GM12878 (cell line): ENCODE results near the gene ZNF71. TPM values are rescaled to one million over a fixed set of nuclear protein-coding genes. Genes with fewer than 3 reads are reported as not detected.

ENCODE experiments used
- BACH1 ChIP-seq: fragments of 450-650 bp; IDR thresholded peaks from 2 replicates; pipeline ENCODE4 v1.6.1; 2017; ENCODE audit warnings: mild to moderate bottlenecking, borderline replicate concordance
- EP300 ChIP-seq, 2 experiments: fragments of 150-350 bp in 1 of 2; IDR thresholded peaks; 2 replicates each; pipeline ENCODE4 v1.6.1; 2011 to 2012; ENCODE audit warnings: low read depth in 2 of 2, low read length in 2 of 2, borderline replicate concordance in 1 of 2, improper control_type of control experiment in 1 of 2, inconsistent platforms in 1 of 2; ENCODE audit not compliant: control insufficient read depth in 1 of 2
- NR2F1 ChIP-seq: fragments of 450-650 bp; conservative IDR thresholded peaks from 2 replicates; pipeline ENCODE4 v1.6.1; 2017; ENCODE audit warnings: mild to moderate bottlenecking
- PAX8 ChIP-seq: fragments of 450-650 bp; IDR thresholded peaks from 2 replicates; pipeline ENCODE4 v1.6.1; 2017; ENCODE audit warnings: mild to moderate bottlenecking, moderate library complexity
- RAD51 ChIP-seq: fragments of 450-650 bp; IDR thresholded peaks from 2 replicates; pipeline ENCODE4 v1.6.1; 2016; ENCODE audit warnings: moderate library complexity, mild to moderate bottlenecking, inconsistent platforms
- TCF7 ChIP-seq: IDR thresholded peaks from 2 replicates; pipeline ENCODE4 v1.6.1; 2014; ENCODE audit warnings: antibody characterized with exemption, borderline replicate concordance
- ZBED1 ChIP-seq: IDR thresholded peaks from 2 replicates; pipeline ENCODE4 v1.6.1; 2016; ENCODE audit warnings: borderline replicate concordance
- polyA plus RNA-seq, 11 experiments: library from polyadenylated mRNA; depleted of rRNA in 4 of 11; unstranded in 6 of 11; stranded (reverse) in 5 of 11; fragments of >200 nt; fragmentation: Nextera tagmentation in 4 of 11; fragmentation: Illumina TruSeq in 1 of 11; extraction: Ambion mirVana in 4 of 11; extraction: Trizol in 1 of 11; gene quantifications; 1 replicate in 1 of 11; 2 replicates in 10 of 11; pipeline versions ENCODE4 v1.2.1 to v1.2.3, GENCODE V29; 2011 to 2016; ENCODE audit warnings: inconsistent platforms in 2 of 11, missing spikeins in 2 of 11, low read depth in 1 of 11
- total RNA-seq, 4 experiments: library from RNA; depleted of rRNA in 3 of 4; stranded (reverse); fragments of >200 nt in 3 of 4; fragmentation: Illumina TruSeq in 1 of 4; extraction: Trizol in 1 of 4; gene quantifications; 2 replicates each; pipeline versions ENCODE4 v1.2.1 to v1.2.3, GENCODE V29; 2013 to 2021
- TF ChIP-seq, protein P1 (sequence below): IDR thresholded peaks from 2 replicates; pipeline ENCODE4 v1.6.1; 2012; ENCODE audit warnings: mild to moderate bottlenecking, low read depth, low read length
- TF ChIP-seq, protein P2 (sequence below): fragments of 450-650 bp; formaldehyde crosslinking; IDR thresholded peaks from 2 replicates; pipeline ENCODE4 v1.4.0; 2022; ENCODE audit warnings: mild to moderate bottlenecking, moderate library complexity
- TF ChIP-seq, protein P3 (sequence below): fragments of 450-650 bp; IDR thresholded peaks from 2 replicates; pipeline ENCODE4 v1.6.1; 2016; ENCODE audit warnings: mild to moderate bottlenecking

The ZNF71 gene
- total and polyA plus RNA-seq, 10 of the 15 experiments (the other 5 are each of a cell fraction or from before 2014, with no cell fraction given) = 0.48 to 5.7 (median 3.5) TPM

DNA sequence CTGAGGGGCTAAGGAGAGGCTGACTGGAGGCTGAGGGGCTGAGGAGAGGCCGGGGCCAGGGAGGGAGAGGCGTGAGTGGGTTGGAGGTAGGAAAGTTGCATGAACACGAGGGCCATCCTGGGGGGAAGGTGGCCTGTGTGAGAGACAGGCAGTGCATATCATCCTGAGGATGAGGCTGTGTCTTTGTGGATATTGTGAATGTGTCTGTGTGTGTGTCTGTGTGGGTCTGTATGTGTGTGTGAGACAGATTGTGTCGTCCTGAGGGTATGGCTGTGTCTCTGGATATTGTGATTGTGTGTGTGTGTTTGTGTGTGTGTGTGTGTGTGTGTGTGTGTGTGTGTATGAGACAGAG lies 422 bp downstream of the ZNF71 start (continued):
- TF ChIP-seq, protein P1, sequence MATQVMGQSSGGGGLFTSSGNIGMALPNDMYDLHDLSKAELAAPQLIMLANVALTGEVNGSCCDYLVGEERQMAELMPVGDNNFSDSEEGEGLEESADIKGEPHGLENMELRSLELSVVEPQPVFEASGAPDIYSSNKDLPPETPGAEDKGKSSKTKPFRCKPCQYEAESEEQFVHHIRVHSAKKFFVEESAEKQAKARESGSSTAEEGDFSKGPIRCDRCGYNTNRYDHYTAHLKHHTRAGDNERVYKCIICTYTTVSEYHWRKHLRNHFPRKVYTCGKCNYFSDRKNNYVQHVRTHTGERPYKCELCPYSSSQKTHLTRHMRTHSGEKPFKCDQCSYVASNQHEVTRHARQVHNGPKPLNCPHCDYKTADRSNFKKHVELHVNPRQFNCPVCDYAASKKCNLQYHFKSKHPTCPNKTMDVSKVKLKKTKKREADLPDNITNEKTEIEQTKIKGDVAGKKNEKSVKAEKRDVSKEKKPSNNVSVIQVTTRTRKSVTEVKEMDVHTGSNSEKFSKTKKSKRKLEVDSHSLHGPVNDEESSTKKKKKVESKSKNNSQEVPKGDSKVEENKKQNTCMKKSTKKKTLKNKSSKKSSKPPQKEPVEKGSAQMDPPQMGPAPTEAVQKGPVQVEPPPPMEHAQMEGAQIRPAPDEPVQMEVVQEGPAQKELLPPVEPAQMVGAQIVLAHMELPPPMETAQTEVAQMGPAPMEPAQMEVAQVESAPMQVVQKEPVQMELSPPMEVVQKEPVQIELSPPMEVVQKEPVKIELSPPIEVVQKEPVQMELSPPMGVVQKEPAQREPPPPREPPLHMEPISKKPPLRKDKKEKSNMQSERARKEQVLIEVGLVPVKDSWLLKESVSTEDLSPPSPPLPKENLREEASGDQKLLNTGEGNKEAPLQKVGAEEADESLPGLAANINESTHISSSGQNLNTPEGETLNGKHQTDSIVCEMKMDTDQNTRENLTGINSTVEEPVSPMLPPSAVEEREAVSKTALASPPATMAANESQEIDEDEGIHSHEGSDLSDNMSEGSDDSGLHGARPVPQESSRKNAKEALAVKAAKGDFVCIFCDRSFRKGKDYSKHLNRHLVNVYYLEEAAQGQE = no peak
- TF ChIP-seq ZBED1 (no peak), EP300 (IDR thresholded peaks at IDR 0.05; ENCODE audit: borderline replicate concordance in 1 of 2, control insufficient read depth in 1 of 2, low read depth in 2 of 2, low read length in 2 of 2) (no peak), RAD51 (no peak), PAX8 (no peak), TCF7 (no peak), BACH1 (no peak), NR2F1 (no peak)
- TF ChIP-seq, protein P2, sequence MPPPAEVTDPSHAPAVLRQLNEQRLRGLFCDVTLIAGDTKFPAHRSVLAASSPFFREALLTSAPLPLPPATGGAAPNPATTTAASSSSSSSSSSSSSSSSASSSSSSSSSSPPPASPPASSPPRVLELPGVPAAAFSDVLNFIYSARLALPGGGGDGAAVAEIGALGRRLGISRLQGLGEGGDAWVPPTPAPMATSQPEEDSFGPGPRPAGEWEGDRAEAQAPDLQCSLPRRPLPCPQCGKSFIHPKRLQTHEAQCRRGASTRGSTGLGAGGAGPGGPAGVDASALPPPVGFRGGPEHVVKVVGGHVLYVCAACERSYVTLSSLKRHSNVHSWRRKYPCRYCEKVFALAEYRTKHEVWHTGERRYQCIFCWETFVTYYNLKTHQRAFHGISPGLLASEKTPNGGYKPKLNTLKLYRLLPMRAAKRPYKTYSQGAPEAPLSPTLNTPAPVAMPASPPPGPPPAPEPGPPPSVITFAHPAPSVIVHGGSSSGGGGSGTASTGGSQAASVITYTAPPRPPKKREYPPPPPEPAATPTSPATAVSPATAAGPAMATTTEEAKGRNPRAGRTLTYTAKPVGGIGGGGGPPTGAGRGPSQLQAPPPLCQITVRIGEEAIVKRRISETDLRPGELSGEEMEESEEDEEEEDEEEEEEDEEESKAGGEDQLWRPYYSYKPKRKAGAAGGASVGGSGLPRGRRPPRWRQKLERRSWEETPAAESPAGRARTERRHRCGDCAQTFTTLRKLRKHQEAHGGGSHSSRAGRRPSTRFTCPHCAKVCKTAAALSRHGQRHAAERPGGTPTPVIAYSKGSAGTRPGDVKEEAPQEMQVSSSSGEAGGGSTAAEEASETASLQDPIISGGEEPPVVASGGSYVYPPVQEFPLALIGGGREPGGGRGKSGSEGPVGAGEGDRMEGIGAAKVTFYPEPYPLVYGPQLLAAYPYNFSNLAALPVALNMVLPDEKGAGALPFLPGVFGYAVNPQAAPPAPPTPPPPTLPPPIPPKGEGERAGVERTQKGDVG = no peak
- TF ChIP-seq, protein P3, sequence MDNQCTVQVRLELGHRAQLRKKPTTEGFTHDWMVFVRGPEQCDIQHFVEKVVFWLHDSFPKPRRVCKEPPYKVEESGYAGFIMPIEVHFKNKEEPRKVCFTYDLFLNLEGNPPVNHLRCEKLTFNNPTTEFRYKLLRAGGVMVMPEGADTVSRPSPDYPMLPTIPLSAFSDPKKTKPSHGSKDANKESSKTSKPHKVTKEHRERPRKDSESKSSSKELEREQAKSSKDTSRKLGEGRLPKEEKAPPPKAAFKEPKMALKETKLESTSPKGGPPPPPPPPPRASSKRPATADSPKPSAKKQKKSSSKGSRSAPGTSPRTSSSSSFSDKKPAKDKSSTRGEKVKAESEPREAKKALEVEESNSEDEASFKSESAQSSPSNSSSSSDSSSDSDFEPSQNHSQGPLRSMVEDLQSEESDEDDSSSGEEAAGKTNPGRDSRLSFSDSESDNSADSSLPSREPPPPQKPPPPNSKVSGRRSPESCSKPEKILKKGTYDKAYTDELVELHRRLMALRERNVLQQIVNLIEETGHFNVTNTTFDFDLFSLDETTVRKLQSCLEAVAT = no peak
- TF ChIP-seq, all 136 proteins: peak for 4
